Stimulated activated CD8-positive, alpha-beta memory T cell treated with anti-CD3 and anti-CD28 coated beads, Interleukin-7, amount 100 ng/mL, for 48 hours (primary cell): Measurements from ENCODE around the gene MMP15.
"Not testable (repeated sequence)": the region's sequence is repeated elsewhere in the genome, so short reads cannot be mapped to it uniquely, and the experiment has no call there.

Experiments used
- DNase-seq, 2 donors: peaks; one replicate each; pipeline ENCODE4 v3.0.0-alpha.2; 2020; ENCODE audit warnings: low read depth in 1 of 2; ENCODE audit errors: extremely low read depth in 1 of 2

The MMP15 gene

GRCh38 chr16:58047557-58048348, 22.2 kb downstream of the MMP15 start:
- DNase-seq = no peak

DNA sequence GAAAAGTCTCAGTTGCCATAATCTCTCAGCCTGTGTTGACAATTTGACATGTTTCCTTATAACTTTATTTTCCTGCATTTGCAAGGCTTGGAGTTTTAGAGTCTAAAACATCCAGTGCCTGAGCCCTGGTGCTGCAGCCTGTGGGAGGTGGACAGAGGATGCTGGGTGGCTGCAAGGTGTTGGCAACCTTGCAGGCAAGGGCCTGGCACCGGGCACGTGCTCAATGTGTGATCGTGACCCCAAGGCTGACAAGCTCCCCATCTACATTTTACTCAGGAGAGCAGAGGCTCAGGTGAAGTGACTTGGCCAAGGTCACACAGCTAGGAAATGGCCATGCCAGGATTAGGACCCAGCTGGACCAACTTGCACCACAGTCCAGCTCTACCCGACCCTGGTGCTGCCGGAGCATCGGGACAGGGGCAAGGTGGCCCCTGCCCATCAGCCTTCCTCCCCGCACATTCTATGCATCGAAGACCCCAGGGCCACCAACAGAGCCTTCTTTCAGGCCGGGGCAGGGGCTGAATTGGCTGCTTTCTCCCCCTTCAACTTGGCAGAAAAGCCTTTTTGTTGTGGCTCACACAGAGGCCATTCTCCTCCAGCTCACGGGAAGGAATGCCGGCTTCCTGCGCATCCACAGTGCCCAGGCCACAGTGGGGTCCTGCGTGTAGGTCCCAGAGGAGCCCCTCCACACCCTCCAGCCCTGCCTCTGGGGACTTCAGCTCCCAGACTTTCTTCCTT, 23.1 kb downstream of the MMP15 start:
- no peak for DNase-seq

GRCh38 chr16:58049232-58050185, 24.0 kb downstream of the MMP15 start:
- no peak for DNase-seq

DNA sequence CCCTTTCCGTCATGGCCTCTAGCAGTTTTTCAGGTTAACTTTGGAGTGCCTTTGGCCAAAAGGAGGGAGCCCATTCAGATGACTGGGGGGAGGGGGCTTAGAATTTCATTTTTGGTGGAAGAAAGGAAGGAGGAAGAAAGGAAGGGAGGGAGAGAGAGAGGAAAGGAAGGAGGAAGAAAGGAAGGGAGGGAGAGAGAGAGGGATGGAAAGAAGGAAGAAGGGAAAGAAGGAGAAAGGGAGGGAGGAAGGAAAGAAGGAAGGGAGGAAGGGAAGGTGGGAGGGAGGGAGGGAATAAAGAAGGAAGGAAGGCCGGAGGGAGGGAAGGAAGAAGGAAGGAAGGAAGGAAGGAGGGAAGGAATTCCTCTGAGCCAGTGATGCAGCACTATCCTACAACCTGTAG, 25.7 kb downstream of the MMP15 start:
- DNase-seq = no peak

GRCh38 chr16:58051821-58052603, 26.5 kb downstream of the MMP15 start:
- DNase-seq = no peak

GRCh38 chr16:58053682-58054005, 28.1 kb downstream of the MMP15 start:
- DNase-seq = no peak

DNA sequence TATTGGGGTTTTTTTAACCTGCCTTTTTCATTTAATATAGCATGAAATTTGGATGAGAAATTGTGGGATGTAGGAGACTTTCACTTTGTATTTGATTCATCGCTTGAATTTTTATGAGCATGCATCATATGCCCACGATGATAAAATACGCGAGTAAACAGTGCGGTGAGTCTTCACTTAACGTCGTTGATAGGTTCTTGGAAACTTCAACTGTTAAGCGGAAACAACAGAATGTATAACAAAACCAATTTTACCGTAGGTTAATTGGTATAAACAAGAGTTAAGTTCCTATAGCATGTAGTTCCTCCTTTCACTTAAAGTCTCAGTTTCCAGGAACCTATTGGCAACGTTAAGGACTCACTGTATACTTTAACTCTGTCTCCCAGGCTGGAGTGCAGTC, 28.7 kb downstream of the MMP15 start:
- DNase-seq = no peak

DNA sequence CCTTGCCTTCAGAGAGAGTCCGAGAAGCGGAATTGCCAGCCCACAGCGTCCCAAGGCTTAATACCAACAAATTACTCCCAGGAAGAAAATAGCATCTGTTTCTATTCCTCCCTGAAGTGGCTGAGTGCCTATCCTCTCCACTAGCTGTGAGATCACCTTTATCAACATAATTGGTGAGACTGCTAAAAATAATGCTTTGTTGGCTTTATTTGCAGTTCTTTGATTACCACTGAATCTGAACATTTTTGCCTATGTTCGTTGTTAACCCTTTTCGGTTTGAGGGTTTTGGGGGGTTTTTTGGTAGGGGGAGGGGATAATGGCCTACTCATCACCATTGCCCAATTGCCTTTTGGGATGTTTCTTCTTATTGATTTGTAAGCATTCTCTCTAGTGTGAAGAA, 31.0 kb downstream of the MMP15 start:
- no peak for DNase-seq

DNA sequence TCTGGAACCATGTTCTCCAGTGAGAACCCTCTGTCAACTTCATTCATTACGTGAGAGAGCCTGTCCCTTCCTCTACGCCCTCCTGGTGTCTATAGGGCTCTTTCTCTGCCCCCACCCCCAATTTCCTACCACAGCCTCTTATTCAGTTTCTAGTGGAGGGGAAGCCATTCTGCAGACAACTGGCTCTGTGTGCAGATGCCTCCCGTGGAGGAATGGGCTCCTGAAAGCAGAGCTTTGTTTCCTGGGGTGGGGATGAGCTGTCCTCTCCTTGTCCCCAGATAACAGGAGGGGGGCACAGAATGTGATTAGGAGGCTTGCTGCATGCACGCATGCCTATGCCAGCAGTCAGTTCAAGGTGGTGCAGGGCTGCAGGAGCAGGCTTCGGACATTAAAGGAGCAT, 31.6 kb downstream of the MMP15 start:
- no peak for DNase-seq

DNA sequence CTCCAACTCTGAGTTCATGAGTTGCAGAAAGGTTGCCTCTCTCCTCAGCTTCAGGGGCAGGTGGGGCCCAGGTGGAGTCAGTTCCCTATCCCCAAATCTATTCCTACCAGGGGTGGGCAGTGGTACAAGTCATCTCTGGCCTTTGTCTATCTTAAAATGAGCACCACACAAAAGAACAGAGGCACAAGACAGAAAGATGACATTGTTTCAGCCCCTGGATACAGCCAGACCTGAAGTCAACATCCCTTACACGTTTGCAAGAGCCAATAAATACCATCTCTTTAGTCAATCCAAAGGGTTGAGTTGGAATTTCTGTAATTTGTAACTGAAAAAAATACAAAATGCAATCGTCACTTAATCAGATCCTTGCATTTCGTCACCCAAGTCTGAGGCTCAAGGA, 32.2 kb downstream of the MMP15 start:
- no peak for DNase-seq

DNA sequence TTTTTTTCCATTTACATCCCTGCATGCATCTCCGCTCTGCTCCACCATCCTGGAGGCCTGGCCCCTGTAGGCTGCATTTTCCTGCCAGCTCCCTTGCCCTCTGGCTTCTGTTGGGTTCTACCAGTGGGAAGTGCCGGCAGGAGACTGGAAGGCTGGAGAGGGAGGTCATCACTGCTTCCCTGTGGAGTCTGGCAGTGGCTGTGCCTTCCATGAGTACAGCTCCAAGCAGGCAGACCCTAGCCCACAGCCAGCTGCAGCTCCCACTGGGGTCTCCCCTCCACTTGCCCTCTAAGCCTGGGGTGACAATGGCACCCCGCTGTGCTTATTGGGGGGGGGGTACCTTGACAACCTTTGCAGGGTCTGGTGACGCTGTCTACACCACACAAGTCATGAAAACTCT, 37.3 kb downstream of the MMP15 start:
- no peak for DNase-seq

DNA sequence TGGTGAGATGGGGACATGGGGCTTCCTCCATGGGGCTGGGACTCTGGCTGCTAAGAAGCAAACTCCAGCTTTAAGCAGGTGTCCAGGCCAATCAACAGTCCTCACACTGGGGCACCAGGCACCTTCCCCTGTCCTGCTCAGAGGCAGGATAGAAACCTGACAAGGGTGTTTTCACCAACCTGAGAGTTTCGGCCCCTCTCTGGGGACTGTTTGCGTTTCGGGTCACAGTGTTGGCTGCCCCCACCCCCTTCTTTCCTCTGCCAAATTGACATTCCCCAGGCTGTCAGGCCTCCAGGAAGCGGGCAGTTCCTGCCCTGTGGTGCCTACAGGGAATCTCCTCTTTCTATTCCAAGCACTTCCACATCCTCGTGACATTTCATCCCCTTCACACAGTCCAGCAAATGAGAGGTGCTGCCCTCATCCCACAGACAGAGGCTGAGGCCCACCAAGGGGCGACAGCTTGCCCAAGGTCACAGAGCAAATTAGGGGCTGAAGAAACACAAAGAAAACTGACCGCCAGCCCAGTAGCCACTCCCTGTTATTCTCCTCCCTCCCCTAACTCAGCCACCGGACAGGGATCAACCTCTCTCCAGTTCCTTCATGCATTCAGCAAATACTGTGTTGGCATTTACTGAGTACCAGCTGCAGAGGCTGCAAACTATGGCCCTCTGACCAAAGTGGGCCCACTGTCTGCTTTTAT, 38.0 kb downstream of the MMP15 start:
- DNase-seq = no peak

GRCh38 chr16:58070585-58070984, 45.0 kb downstream of the MMP15 start:
- no peak for DNase-seq

- DNase-seq = not testable (repeated sequence)
These were observed 46.6 kb downstream of the MMP15 start for GRCh38 chr16:58072134-58072533.

- DNase-seq = not testable (repeated sequence)
These were observed 47.5 kb downstream of the MMP15 start for GRCh38 chr16:58073086-58073485.

DNA sequence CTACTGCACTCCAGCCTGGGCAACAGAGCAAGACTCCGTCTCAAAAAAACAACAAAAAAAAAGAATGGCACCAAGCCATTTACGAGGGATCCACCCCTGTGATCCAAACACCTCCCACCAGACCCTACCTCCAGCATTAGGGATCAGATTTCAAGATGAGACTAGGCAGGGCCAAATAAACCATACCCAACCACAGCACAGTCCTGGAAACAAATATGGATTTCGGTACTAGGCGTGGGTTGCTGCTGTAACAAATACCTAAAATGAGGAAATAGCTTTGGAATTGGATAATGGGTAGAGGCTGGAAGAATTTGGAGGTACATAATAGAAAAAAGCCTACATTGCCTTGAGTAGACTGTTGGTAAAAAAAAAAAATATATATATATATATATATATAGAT, 49.1 kb downstream of the MMP15 start:
- no peak for DNase-seq

DNA sequence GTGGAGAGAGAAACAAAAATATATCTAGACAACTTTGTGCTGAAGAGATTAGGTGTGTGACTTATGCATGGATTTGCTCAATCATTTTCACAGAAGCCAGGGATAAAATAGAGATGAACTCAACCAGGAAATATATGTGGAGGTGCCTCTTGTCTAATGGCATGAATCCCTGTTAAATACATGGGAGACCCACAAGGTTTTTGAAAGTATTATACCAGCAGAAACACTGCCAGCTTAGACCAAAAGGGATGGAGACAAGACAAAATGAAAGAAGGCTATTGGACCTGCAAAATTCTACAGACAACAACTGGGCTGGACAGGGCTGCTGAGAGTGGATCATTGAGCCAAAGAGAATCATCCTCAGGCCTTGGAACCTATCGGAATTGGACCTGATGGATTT, 51.0 kb downstream of the MMP15 start:
- DNase-seq = no peak

DNA sequence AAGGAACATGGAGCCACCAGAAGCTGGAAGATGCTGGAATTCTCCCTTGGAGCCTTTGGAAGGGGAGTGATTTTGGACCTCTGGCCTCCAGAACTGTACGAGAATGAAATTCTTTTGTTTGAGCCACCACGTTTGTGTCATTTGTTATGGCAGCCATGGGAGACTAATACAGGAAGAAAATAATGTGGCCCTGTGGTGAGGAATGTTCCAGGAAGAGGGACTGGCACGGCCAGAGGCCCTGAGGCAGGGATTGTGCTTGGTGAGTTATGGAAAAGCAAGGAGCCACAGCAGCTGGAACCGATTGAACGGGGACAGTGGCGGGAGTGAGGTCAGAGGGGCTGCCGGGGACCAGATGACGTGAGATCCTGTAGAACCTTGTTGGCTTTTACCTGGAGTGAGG, 52.2 kb downstream of the MMP15 start:
- DNase-seq = no peak

GRCh38 chr16:58080657-58081056, 55.1 kb downstream of the MMP15 start:
- DNase-seq = not testable (repeated sequence)

DNA sequence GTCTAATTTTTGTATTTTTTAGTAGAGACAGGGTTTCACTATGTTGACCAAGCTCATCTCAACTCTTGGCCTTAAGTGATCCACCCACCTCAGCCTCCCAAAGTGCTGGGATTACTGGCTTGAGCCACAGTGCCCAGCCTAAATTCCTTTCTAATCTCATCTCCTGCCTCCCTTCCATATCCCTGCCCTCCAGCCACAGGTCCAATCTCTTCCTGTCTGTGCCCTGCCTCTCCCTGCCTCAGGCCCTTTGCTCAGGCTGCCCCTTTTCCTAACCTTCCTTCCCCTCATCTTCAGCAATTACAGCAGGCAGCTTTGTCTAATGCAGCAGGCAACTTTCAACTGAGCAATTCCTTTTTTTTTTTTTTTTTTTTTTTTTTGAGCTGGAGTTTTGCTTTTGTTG, 56.8 kb downstream of the MMP15 start:
- no peak for DNase-seq
